Large intestine (tissue), 3 donors: Measurements from ENCODE around the gene CNTN5. TPM values are rescaled to one million over a fixed set of nuclear protein-coding genes. Genes with fewer than 3 reads are reported as not detected.
"Not testable (repeated sequence)": the region's sequence is repeated elsewhere in the genome, so short reads cannot be mapped to it uniquely, and the experiment has no call there.

Experiments used
- DNase-seq, 2 donors: peaks; one replicate each; pipeline versions ENCODE4 v3.0.0 to v3.0.0-alpha.2; 2013
- H3K27ac ChIP-seq: one replicate; pipeline ENCODE4 v1.5.1; 2013; ENCODE audit warnings: low read length
- H3K27me3 ChIP-seq: 2 replicates; pipeline ENCODE4 v1.6.1; 2013; ENCODE audit warnings: low read length; ENCODE audit not compliant: control insufficient read depth, insufficient read depth
- H3K36me3 ChIP-seq: 2 replicates; pipeline ENCODE4 v1.6.1; 2013; ENCODE audit warnings: low read length; ENCODE audit not compliant: control insufficient read depth, insufficient read depth
- H3K4me1 ChIP-seq: one replicate; pipeline ENCODE4 v1.6.1; 2013; ENCODE audit warnings: low read length; ENCODE audit not compliant: control insufficient read depth, insufficient read depth
- H3K4me3 ChIP-seq: one replicate; pipeline ENCODE4 v1.5.1; 2013; ENCODE audit warnings: low read length
- H3K9me3 ChIP-seq: one replicate; pipeline ENCODE4 v1.6.1; 2013; ENCODE audit warnings: mild to moderate bottlenecking, low read depth, low read length, moderate library complexity; ENCODE audit not compliant: control insufficient read depth
- WGBS: methylation state at CpG from one replicate; pipeline ENCODE4 v1.1.5; 2013; ENCODE audit warnings: low lambda C conversion rate; ENCODE audit not compliant: insufficient coverage; 5-methylcytosine and 5-hydroxymethylcytosine counted together
- polyA plus RNA-seq: library from polyadenylated mRNA; unstranded; fragments of 120-200 nt; gene quantifications from one replicate; pipeline ENCODE4 v1.2.1, GENCODE V29; 2013

CNTN5 gene
- polyA plus RNA-seq, 1 donor = 0.70 TPM

DNA sequence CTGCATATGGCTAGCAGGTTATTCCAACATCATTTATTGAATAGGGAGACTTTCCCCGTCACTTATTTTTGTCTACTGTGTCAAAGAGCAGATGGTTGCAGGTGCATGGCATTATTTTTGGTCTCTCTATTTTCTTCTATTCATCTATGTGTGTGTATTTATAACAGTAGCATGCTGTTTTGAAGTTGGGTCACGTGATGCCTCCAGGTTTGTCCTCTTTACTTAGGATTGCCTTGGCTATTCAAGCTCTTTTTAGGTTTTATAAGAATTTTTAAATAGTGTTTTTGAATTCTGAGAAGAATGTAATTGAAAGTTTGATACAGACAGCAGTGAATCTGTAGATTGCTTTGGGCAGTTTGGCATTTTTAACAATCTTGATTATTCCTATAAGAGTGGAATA lies 770.6 kb downstream of the CNTN5 start:
- Histone ChIP-seq H3K4me1 (no peaks in the 10 kb centered on the region), H3K36me3 (no peaks in the 10 kb centered on the region), H3K9me3 (no peaks in the 10 kb centered on the region), H3K4me3 (no peak overlapping the region), H3K27me3 (no peaks in the 10 kb centered on the region), H3K27ac (no peak overlapping the region)
- no peak for DNase-seq
- no CpG with 5 or more reads among the region's 2 CpGs for WGBS

DNA sequence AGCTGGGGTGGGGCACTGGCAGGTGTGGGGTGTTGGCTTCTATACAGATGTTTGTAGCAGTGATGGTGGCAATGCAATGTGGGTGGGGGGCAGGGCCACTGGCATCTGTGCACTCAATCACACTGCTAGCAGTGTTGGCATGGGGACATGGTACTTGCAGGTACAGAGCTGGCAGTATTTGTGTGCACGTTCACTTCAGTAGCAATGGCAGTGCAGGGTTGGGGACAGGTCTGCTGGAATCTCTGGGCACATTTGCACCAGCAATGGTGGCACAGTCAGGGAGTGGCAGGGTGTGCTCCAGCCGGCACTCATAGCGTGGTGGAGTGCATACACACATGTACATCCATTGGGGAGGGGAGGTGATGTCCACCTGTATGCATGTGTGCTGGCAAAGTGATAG lies 775.2 kb downstream of the CNTN5 start:
- no CpG with 5 or more reads among the region's 3 CpGs for WGBS

DNA sequence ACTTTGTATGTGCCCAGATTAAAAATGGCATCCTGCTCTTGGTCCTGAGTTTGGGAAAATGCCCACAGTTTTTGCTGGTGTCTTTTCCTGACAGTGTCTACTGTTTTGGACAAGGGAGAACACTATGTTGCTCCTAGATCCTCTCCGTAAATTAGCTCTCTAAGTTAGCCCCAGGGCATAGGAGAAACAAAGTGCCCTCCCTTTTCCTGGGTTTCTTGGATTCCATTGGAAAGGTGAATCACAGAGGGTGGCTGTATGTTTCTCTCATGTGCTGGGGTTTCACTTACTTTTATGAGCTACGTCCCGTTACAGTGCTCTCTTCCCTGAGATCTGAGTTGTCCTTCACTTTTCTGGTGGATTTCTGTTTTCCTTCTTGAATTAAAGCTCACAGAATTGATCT lies 782.8 kb downstream of the CNTN5 start:
- H3K27ac ChIP-seq = no peak overlapping the region
- no peaks in the 10 kb centered on the region for H3K27me3 ChIP-seq
- no peak overlapping the region for H3K4me3 ChIP-seq
- 86% methylated on average over 1 of the region's 3 CpGs for WGBS
- H3K4me1 ChIP-seq = no peaks in the 10 kb centered on the region
- DNase-seq = no peak
- no peaks in the 10 kb centered on the region for H3K36me3 ChIP-seq
- H3K9me3 ChIP-seq = peaks cover 3% of the 10 kb centered on the region

More for the DNA sequence above, 775.2 kb downstream of the CNTN5 start:
- no peaks in the 10 kb centered on the region for H3K4me1 ChIP-seq
- no peak for DNase-seq
- H3K4me3 ChIP-seq = no peak overlapping the region
- peaks cover 3% of the 10 kb centered on the region for H3K9me3 ChIP-seq
- H3K27ac ChIP-seq = no peak overlapping the region
- no peaks in the 10 kb centered on the region for H3K36me3 ChIP-seq
- no peaks in the 10 kb centered on the region for H3K27me3 ChIP-seq

DNA sequence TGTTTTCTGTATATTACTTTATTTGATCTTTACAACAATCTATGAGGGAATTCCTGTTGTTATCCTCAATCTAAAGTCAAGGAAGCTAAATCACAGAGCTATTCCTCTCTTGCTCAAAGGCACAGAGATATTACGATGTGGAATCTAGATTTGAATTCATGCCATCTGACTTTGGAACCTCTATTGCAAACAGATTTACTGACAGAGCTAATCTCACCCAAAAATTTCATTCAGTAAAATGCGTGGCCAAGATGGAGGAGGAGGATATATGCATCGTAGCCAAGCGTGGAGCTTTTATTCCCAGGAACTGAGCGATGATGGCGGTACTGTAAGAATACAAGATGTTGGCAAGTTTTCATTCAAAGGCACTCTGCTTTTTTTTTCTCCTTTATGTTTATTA lies 791.8 kb downstream of the CNTN5 start:
- Histone ChIP-seq H3K27ac (no peak overlapping the region), H3K4me3 (no peak overlapping the region), H3K4me1 (no peaks in the 10 kb centered on the region), H3K9me3 (no peaks in the 10 kb centered on the region), H3K36me3 (no peaks in the 10 kb centered on the region), H3K27me3 (no peaks in the 10 kb centered on the region)
- no peak for DNase-seq
- no CpG with 5 or more reads among the region's 6 CpGs for WGBS

DNA sequence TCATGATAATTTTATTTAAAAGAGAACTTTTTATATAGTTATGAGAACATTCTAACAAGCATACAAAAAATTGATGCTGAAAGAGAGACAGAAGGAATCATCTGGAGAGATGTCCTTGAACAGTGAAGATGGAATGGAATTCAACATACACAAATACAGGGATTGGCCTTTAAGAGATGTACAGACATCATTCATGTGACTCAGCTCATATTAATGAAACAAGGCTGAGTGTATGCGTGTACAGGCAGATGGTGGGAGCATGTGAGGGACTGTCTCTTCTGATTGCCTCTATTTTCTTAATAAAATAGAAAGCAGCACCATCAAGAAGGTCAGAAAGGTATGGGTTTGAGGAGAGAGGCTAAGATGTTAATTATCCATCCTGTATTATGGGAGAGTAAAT lies 793.3 kb downstream of the CNTN5 start:
- H3K4me1 ChIP-seq = no peaks in the 10 kb centered on the region
- H3K27me3 ChIP-seq = no peaks in the 10 kb centered on the region
- DNase-seq = no peak
- no peak overlapping the region for H3K27ac ChIP-seq
- H3K4me3 ChIP-seq = no peak overlapping the region
- no peaks in the 10 kb centered on the region for H3K36me3 ChIP-seq
- WGBS = no CpG with 5 or more reads among the region's 1 CpG
- no peaks in the 10 kb centered on the region for H3K9me3 ChIP-seq

DNA sequence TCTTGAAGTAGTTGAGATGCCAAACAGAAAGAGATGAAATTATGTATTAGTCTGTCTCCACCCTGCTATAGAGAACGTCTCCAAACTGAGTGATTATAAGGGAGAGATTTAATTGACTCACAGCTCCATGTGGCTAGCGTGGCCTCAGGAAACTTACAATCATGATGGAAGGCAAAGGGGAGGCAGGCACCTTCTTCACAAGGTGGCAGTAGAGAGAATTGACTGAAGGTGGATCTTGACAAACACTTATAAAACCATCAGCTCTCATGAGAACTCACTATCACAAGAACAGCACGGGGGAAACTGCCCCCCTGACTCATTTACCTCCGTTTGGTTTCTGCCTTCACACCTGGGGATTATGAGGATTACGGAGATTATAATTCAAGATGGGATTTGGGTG lies 794.0 kb downstream of the CNTN5 start:
- Histone ChIP-seq H3K27ac (no peak overlapping the region), H3K27me3 (no peaks in the 10 kb centered on the region), H3K4me1 (no peaks in the 10 kb centered on the region), H3K4me3 (no peak overlapping the region), H3K9me3 (no peaks in the 10 kb centered on the region), H3K36me3 (no peaks in the 10 kb centered on the region)
- no CpG with 5 or more reads among the region's 5 CpGs for WGBS
- no peak for DNase-seq

DNA sequence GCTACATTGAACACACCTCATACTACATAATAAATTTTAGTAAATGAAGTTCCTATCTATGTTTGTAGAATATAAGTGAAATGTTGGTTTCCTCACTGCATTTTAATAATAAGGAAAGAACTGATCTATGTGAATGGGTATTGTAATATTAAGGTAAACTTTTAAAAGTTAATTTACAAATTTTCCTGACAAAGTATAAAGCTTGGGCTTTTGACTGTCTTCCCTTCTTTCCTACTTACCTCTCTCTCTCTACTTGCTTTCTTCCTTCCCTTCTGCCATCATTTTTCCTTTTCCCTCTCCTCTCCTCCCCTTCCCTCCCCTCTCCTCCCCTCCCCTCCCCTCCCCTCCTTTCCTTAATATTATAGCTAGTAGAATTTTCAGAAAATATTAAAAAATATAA lies 798.2 kb downstream of the CNTN5 start:
- no peaks in the 10 kb centered on the region for H3K4me1 ChIP-seq
- H3K27me3 ChIP-seq = no peaks in the 10 kb centered on the region
- no peaks in the 10 kb centered on the region for H3K36me3 ChIP-seq
- no peak for DNase-seq
- no peaks in the 10 kb centered on the region for H3K9me3 ChIP-seq
- H3K27ac ChIP-seq = no peak overlapping the region
- no peak overlapping the region for H3K4me3 ChIP-seq

DNA sequence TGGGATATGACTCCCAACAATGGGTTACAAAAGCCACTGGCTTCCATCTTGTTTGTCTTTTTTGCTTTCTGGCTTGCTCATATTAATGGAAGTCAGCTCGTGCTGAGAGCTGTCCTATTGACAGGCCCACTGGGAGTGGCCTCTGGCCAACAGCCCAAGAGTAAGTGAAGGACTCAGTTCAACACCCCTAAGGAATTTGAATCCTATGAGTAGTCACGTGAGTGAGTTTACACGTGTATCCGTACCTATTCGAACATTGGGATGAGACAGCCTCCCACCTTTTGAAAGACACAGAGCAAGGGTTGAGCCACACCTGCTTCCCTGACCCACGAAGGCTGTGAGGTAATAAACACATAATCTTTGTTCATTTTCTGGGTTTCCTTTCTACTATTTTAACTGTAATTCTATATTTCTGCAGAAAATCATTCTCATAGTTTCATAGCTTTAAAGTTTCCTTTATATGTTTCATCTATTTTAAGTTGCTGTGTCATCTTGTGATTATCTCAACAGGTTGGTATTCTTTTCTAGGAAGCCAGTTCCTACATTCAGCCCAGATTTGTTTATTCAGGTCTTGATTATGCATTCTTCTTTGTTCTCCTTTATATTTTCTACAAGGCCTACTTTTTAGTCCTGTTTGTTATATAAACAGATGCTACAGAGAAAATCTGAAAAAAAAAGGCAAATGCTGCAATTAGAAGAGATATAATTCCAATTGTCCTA lies 802.3 kb downstream of the CNTN5 start:
- H3K36me3 ChIP-seq = no peaks in the 10 kb centered on the region
- WGBS = no CpG with 5 or more reads among the region's 6 CpGs

DNA sequence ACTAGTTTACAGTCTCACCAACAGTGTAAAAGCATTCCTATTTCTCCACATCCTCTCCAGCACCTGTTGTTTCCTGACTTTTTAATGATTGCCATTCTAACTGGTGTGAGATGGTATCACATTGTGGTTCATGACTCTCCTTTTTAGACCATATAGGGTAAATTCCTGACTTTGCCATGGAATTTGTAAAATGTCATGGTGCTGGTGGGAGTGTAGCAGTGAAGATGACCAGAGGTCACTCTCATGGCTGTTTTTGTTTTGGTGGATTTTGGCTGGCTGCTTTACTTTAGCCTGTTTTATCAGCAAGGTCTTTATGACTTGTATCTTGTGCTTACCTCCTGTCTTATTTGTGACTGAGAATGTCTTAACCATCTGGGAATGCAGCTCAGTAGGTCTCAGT lies 816.0 kb downstream of the CNTN5 start:
- H3K4me1 ChIP-seq, H3K27me3 ChIP-seq, H3K27ac ChIP-seq, H3K9me3 ChIP-seq, DNase-seq, H3K36me3 ChIP-seq, H3K4me3 ChIP-seq: not testable (repeated sequence)

More for the DNA sequence above, 802.3 kb downstream of the CNTN5 start:
- no peak for DNase-seq
- H3K27ac ChIP-seq = no peak overlapping the region
- no peak overlapping the region for H3K4me3 ChIP-seq
- H3K4me1 ChIP-seq = no peaks in the 10 kb centered on the region
- no peaks in the 10 kb centered on the region for H3K9me3 ChIP-seq
- H3K27me3 ChIP-seq = no peaks in the 10 kb centered on the region

DNA sequence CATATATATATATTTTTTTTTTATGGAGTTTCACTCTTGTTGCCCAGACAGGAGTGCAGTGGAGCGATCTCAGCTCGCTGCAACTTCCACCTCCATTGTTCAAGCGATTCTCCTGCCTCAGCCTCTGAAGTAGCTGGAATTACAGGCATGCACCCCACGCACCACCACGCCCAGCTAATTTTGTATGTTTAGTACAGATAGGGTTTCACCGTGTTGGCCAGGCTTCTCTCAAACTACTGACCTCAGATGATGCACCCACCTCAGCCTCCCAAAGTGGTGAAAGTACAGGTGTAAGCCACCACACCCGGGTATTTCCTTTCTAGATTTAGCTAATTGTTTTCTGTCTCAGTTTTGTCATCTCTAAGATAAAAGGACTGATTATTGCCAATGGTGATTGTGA lies 821.1 kb downstream of the CNTN5 start:
- Histone ChIP-seq H3K27me3 (no peaks in the 10 kb centered on the region), H3K4me1 (no peaks in the 10 kb centered on the region), H3K4me3 (no peak overlapping the region), H3K36me3 (no peaks in the 10 kb centered on the region), H3K9me3 (no peaks in the 10 kb centered on the region), H3K27ac (no peak overlapping the region)
- no CpG with 5 or more reads among the region's 7 CpGs for WGBS
- no peak for DNase-seq

DNA sequence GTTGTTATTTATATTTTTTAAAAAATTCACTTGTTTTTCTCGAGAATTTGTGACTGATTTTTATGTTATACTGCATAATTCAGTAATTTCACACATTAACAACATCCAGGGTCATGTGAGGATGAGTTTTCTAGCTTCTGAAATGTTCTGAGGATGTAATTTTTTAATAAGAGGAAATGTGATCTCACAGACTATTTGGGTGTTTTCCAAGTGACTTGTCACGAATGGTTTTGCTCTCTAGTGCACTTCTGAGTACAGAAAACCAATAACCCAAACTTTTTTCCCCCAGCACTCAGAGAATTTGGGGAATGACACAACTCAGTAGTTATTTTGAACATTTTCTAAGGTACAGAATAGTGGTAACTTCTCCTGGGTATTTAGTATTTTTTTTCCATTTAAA lies 845.2 kb downstream of the CNTN5 start:
- no peaks in the 10 kb centered on the region for H3K9me3 ChIP-seq
- WGBS = 29% methylated on average over 1 of the region's 2 CpGs
- H3K27ac ChIP-seq = no peak overlapping the region
- no peaks in the 10 kb centered on the region for H3K27me3 ChIP-seq
- DNase-seq = no peak
- H3K36me3 ChIP-seq = no peaks in the 10 kb centered on the region
- H3K4me3 ChIP-seq = no peak overlapping the region
- H3K4me1 ChIP-seq = no peaks in the 10 kb centered on the region
